B cell (primary cell): Measurements from ENCODE around the gene MAN1B1. TPM values are rescaled to one million over a fixed set of nuclear protein-coding genes. Genes with fewer than 3 reads are reported as not detected.

Source experiments
- ATAC-seq: fragments of 200-7000 bp; cut with Tn5 transposase; one replicate; pipeline ENCODE4 v1.10.0; 2021; ENCODE audit warnings: low read depth, mild to moderate bottlenecking, moderate number of reproducible peaks, moderate library complexity
- CTCF ChIA-PET: fragments of 350-600 bp; sonication (Branson Sonifier 250); formaldehyde crosslinking; loops from one replicate; lab custom pipeline; 2021; ENCODE audit warnings: antibody characterized with exemption, inconsistent platforms; lab: Charles Lee
- POLR2A ChIA-PET: fragments of 350-600 bp; sonication (Branson Sonifier 250); formaldehyde crosslinking; loops from one replicate; lab custom pipeline; 2021; ENCODE audit warnings: antibody characterized with exemption; lab: Charles Lee
- DNase-seq: peaks from one replicate; pipeline ENCODE4 v3.0.0; 2013
- H2AFZ ChIP-seq: 2 replicates; pipeline ENCODE4 v1.6.1; 2012; ENCODE audit warnings: mild to moderate bottlenecking, low read depth, low read length; ENCODE audit not compliant: insufficient read depth, poor library complexity, severe bottlenecking
- H3K27ac ChIP-seq, 2 donors: 1 replicate in 1 of 2; 2 replicates in 1 of 2; pipeline ENCODE4 v1.5.1; 2012 to 2013; ENCODE audit warnings: low read length in 2 of 2, mild to moderate bottlenecking in 2 of 2, moderate library complexity in 1 of 2
- H3K27me3 ChIP-seq, 4 experiments: fragments of 200-600 bp in 1 of 4; sonication (generic) in 1 of 4; replicated peaks in 1 of 4; 1 replicate in 2 of 4; 2 replicates in 2 of 4; pipeline versions ENCODE4 v1.6.1 to v1.7.0; 2013 to 2016; ENCODE audit warnings: low read length in 3 of 4, mild to moderate bottlenecking in 2 of 4, mixed read lengths in 1 of 4, moderate library complexity in 1 of 4; ENCODE audit not compliant: insufficient read depth in 4 of 4, control insufficient read depth in 3 of 4; ENCODE audit errors: control extremely low read depth in 1 of 4
- H3K36me3 ChIP-seq, 2 experiments: replicated peaks in 1 of 2; 1 replicate in 1 of 2; 2 replicates in 1 of 2; pipeline versions ENCODE4 v1.6.1 to v1.7.1; 2013; ENCODE audit warnings: low read length in 1 of 2; ENCODE audit not compliant: insufficient read depth in 2 of 2, control insufficient read depth in 1 of 2; ENCODE audit errors: control extremely low read depth in 1 of 2, extremely low read depth in 1 of 2
- H3K4me1 ChIP-seq, 2 donors: fragments of 200-600 bp in 1 of 2; sonication (generic) in 1 of 2; 1 replicate in 1 of 2; 2 replicates in 1 of 2; pipeline versions ENCODE4 v1.5.1 to v1.6.1; 2013 to 2017; ENCODE audit warnings: low read length in 2 of 2; ENCODE audit not compliant: control insufficient read depth in 2 of 2, insufficient read depth in 2 of 2
- H3K4me2 ChIP-seq: replicated peaks from 2 replicates; pipeline ENCODE3; 2012; ENCODE audit warnings: mild to moderate bottlenecking, low read depth, low read length; ENCODE audit not compliant: poor library complexity, severe bottlenecking
- H3K4me3 ChIP-seq, 5 experiments: fragments of 200-600 bp in 1 of 5; sonication (generic) in 1 of 5; 1 replicate in 3 of 5; 2 replicates in 2 of 5; pipeline versions ENCODE4 v1.5.1 to v1.7.0; 2011 to 2016; ENCODE audit warnings: low read length in 4 of 5, mild to moderate bottlenecking in 4 of 5, low read depth in 2 of 5, control low read depth in 1 of 5, moderate library complexity in 1 of 5; ENCODE audit not compliant: insufficient read depth in 1 of 5; ENCODE audit errors: control extremely low read depth in 1 of 5, extremely low read depth in 1 of 5
- H3K79me2 ChIP-seq: fragments of 200-600 bp; sonication (generic); one replicate; pipeline ENCODE4 v1.6.0; 2016; ENCODE audit warnings: low read length; ENCODE audit not compliant: control insufficient read depth, insufficient read depth
- H3K9ac ChIP-seq: fragments of 200-600 bp; sonication (generic); 2 replicates; pipeline ENCODE4 v1.6.1; 2017; ENCODE audit warnings: mild to moderate bottlenecking, low read length, moderate library complexity
- H3K9me3 ChIP-seq, 3 donors: one replicate each; pipeline versions ENCODE4 v1.6.1 to v1.7.1; 2013; ENCODE audit warnings: low read length in 2 of 3; ENCODE audit not compliant: control insufficient read depth in 2 of 3, insufficient read depth in 1 of 3; ENCODE audit errors: control extremely low read depth in 1 of 3
- H4K20me1 ChIP-seq: 2 replicates; pipeline ENCODE4 v1.6.0; 2012; ENCODE audit warnings: mild to moderate bottlenecking, low read length; ENCODE audit not compliant: insufficient read depth, control insufficient read depth, poor library complexity, severe bottlenecking
- H3K27ac Mint-ChIP-seq: one replicate; pipeline ENCODE4 v1.8.0; 2021; ENCODE audit warnings: mixed read lengths
- H3K27me3 Mint-ChIP-seq: one replicate; pipeline ENCODE4 v1.8.0; 2021; ENCODE audit warnings: mixed read lengths
- H3K4me1 Mint-ChIP-seq: one replicate; pipeline ENCODE4 v1.8.0; 2021; ENCODE audit warnings: mixed read lengths
- H3K4me3 Mint-ChIP-seq: one replicate; pipeline ENCODE4 v1.8.0; 2021; ENCODE audit warnings: mixed read lengths
- H3K9me3 Mint-ChIP-seq: one replicate; pipeline ENCODE4 v1.8.0; 2022; ENCODE audit warnings: mixed read lengths; ENCODE audit not compliant: insufficient read depth
- EZH2 ChIP-seq: IDR thresholded peaks from 2 replicates; pipeline ENCODE4 v1.6.1; 2012; ENCODE audit warnings: borderline replicate concordance, low read depth, mild to moderate bottlenecking, moderate library complexity, low read length; ENCODE audit not compliant: insufficient read depth, poor library complexity, severe bottlenecking
- WGBS: methylation state at CpG from one replicate; pipeline ENCODE4 v1.1.5; 2013; ENCODE audit warnings: missing lambda C conversion rate; ENCODE audit not compliant: insufficient coverage; 5-methylcytosine and 5-hydroxymethylcytosine counted together
- intact Hi-C: fragments of 100-400 bp; cut with micrococcal nuclease; formaldehyde crosslinking; loops from one replicate; pipeline ENCODE4 v1.10.0; 2022
- polyA plus RNA-seq: library from polyadenylated mRNA; depleted of rRNA; stranded (reverse); fragments of >200 nt; gene quantifications from 2 replicates; pipeline ENCODE4 v1.2.3, GENCODE V29; 2012
- total RNA-seq, 2 donors: library from RNA; stranded (reverse); fragments of 120-200 nt in 1 of 2; gene quantifications; 1 replicate in 1 of 2; 2 replicates in 1 of 2; pipeline versions ENCODE4 v1.2.3 to v1.2.4, GENCODE V29; 2013 to 2022
- TF ChIP-seq, protein P1 (sequence below): fragments of 200-600 bp; IDR thresholded peaks from one replicate; pipeline ENCODE4 v1.8.0; 2022; ENCODE audit warnings: antibody characterized with exemption, mild to moderate bottlenecking

The MAN1B1 gene
- total and polyA plus RNA-seq, 2 donors (not counting 1 experiment from before 2014, with no cell fraction given): 47.0 to 68.4 TPM

DNA sequence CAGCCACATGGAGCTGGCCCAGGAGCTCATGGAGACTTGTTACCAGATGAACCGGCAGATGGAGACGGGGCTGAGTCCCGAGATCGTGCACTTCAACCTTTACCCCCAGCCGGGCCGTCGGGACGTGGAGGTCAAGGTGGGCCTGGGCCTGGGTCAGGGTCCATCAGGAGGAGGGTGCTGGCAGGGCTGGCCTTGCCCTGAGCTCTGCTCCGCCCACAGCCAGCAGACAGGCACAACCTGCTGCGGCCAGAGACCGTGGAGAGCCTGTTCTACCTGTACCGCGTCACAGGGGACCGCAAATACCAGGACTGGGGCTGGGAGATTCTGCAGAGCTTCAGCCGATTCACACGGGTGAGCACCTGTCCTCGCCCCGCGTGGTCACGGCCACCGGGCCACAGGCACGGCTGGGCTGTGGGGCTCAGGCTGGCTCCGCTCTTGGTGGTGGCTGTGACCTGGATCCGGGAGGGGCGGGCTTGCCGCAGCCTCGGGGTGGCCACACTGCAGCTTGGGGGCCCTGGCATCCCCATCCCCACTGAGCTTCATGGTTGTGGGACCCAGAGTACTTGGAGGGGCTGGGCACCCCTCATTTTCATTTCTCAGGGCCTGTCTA lies 20.6 kb downstream of the MAN1B1 start:
- Histone ChIP-seq H3K4me2 (no peak overlapping the region), H4K20me1 (peaks cover 8% of the 10 kb centered on the region), H3K4me1 (no peaks in the 10 kb centered on the region), H3K27me3 (no peaks in the 10 kb centered on the region), H3K4me3 (no peak overlapping the region), H3K9me3 (no peaks in the 10 kb centered on the region), H3K27ac (no peak overlapping the region), H3K36me3 (peaks cover 0 to 83% of the 10 kb centered on the region in 2 experiments), H3K79me2 (peaks cover 11% of the 10 kb centered on the region), H2AFZ (no peak overlapping the region), H3K9ac (no peak overlapping the region)
- WGBS: 96% methylated on average over 27 of the region's 27 CpGs
- Mint-ChIP-seq H3K4me1 (peaks cover 2% of the 10 kb centered on the region), H3K4me3 (no peak overlapping the region), H3K27me3 (no peaks in the 10 kb centered on the region), H3K9me3 (no peaks in the 10 kb centered on the region), H3K27ac (no peak overlapping the region)
- POLR2A ChIA-PET: no interaction called here
- DNase-seq (no peak), ATAC-seq (no peak)
- CTCF ChIA-PET: interaction anchor here (0.7 kb wide), 1 partner anchor 11 kb away, joined by 3 read pairs; no protein-coding TSS in a partner anchor
- TF ChIP-seq EZH2: no peak
- TF ChIP-seq, protein P1, sequence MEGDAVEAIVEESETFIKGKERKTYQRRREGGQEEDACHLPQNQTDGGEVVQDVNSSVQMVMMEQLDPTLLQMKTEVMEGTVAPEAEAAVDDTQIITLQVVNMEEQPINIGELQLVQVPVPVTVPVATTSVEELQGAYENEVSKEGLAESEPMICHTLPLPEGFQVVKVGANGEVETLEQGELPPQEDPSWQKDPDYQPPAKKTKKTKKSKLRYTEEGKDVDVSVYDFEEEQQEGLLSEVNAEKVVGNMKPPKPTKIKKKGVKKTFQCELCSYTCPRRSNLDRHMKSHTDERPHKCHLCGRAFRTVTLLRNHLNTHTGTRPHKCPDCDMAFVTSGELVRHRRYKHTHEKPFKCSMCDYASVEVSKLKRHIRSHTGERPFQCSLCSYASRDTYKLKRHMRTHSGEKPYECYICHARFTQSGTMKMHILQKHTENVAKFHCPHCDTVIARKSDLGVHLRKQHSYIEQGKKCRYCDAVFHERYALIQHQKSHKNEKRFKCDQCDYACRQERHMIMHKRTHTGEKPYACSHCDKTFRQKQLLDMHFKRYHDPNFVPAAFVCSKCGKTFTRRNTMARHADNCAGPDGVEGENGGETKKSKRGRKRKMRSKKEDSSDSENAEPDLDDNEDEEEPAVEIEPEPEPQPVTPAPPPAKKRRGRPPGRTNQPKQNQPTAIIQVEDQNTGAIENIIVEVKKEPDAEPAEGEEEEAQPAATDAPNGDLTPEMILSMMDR: no peak
- intact Hi-C loops: no loop called here

DNA sequence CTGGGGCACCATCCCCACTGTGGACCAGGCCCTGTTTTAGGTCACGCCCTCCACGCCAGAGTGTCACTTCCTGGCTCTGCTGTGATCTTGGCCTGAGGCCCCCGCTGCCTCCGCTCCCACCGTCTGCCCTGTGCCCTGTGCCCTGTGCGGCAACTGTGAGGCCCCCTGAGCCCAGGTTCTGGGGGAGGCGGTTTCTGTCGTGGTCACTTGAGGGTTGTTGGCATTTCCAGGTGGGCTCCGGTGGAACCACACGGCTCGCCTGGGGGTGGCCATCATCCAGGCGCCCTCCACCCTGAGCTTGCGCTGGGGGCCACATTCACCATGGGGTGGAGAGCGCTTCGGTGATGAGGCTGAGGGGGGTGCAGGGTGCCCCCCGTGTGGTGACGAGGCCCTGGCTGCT lies 21.2 kb downstream of the MAN1B1 start:
- H3K9ac ChIP-seq: no peak overlapping the region
- 97% methylated on average over 14 of the region's 17 CpGs for WGBS
- no peaks in the 10 kb centered on the region for H3K27me3 ChIP-seq
- DNase-seq (no peak), ATAC-seq (no peak)
- H3K27me3 Mint-ChIP-seq: no peaks in the 10 kb centered on the region
- H4K20me1 ChIP-seq: peaks cover 11% of the 10 kb centered on the region
- H3K4me1 Mint-ChIP-seq: peaks cover 4% of the 10 kb centered on the region
- intact Hi-C loops: no loop called here
- ChIA-PET CTCF (no interaction called here), POLR2A (interaction anchor here (1.0 kb wide), 1 partner anchor 22 kb away, joined by 3 read pairs; no protein-coding TSS in a partner anchor)
- no peak overlapping the region for H3K27ac Mint-ChIP-seq
- H3K4me3 ChIP-seq: no peak overlapping the region
- H3K9me3 Mint-ChIP-seq: no peaks in the 10 kb centered on the region
- H3K79me2 ChIP-seq: peaks cover 15% of the 10 kb centered on the region
- no peak for TF ChIP-seq EZH2
- TF ChIP-seq, protein P1: no peak
- no peaks in the 10 kb centered on the region for H3K9me3 ChIP-seq
- no peak overlapping the region for H3K27ac ChIP-seq
- H3K4me1 ChIP-seq: peaks cover 0 to 2% of the 10 kb centered on the region in 2 donors
- no peak overlapping the region for H3K4me3 Mint-ChIP-seq
- H3K4me2 ChIP-seq: no peak overlapping the region
- peaks cover 0 to 87% of the 10 kb centered on the region in 2 experiments for H3K36me3 ChIP-seq
- H2AFZ ChIP-seq: no peak overlapping the region
